ENCODE results near the gene SLC18B1.

SLC18B1 gene

GRCh38 chr6:132812756-132813172 is 14.3 kb upstream of the SLC18B1 start:
- no peak for ATAC-seq (ENCODE audit: low read depth)
- no peak for TF ChIP-seq CTCF (IDR thresholded peaks at IDR 0.05; ENCODE audit: poor library complexity, severe bottlenecking)
- Histone ChIP-seq H3K9me3 (ENCODE audit: severe bottlenecking) (no peaks in the 10 kb centered on the region), H3K27ac (ENCODE audit: poor library complexity, severe bottlenecking) (peak overlapping the region; percentile 81), H3K4me3 (ENCODE audit: severe bottlenecking) (peak overlapping the region; percentile 74), H3K36me3 (ENCODE audit: low read depth) (peaks cover 33% of the 10 kb centered on the region), H3K27me3 (ENCODE audit: insufficient read depth, poor library complexity, severe bottlenecking) (no peaks in the 10 kb centered on the region), H3K4me1 (ENCODE audit: insufficient read depth, poor library complexity, severe bottlenecking) (no peaks in the 10 kb centered on the region)
- no peak for DNase-seq (ENCODE audit: low spot score)

GRCh38 chr6:132812255-132812732 is 13.9 kb upstream of the SLC18B1 start:
- ATAC-seq (ENCODE audit: low read depth) (no peak), DNase-seq (ENCODE audit: low spot score) (no peak)
- H3K27me3 ChIP-seq (ENCODE audit: insufficient read depth, poor library complexity, severe bottlenecking), result no peaks in the 10 kb centered on the region
- H3K36me3 ChIP-seq (ENCODE audit: low read depth), result peaks cover 28% of the 10 kb centered on the region
- peak overlapping the region; percentile 81 for H3K27ac ChIP-seq (ENCODE audit: poor library complexity, severe bottlenecking)
- TF ChIP-seq CTCF (IDR thresholded peaks at IDR 0.05; ENCODE audit: poor library complexity, severe bottlenecking), result no peak
- H3K9me3 ChIP-seq (ENCODE audit: severe bottlenecking), result no peaks in the 10 kb centered on the region
- peak overlapping the region; percentile 74 for H3K4me3 ChIP-seq (ENCODE audit: severe bottlenecking)
- no peaks in the 10 kb centered on the region for H3K4me1 ChIP-seq (ENCODE audit: insufficient read depth, poor library complexity, severe bottlenecking)

- DNase-seq (ENCODE audit: low spot score) (no peak), ATAC-seq (ENCODE audit: low read depth) (no peak)
- TF ChIP-seq CTCF (IDR thresholded peaks at IDR 0.05; ENCODE audit: poor library complexity, severe bottlenecking), result no peak
- Histone ChIP-seq H3K9me3 (ENCODE audit: severe bottlenecking) (no peaks in the 10 kb centered on the region), H3K4me1 (ENCODE audit: insufficient read depth, poor library complexity, severe bottlenecking) (no peaks in the 10 kb centered on the region), H3K27ac (ENCODE audit: poor library complexity, severe bottlenecking) (no peak overlapping the region), H3K4me3 (ENCODE audit: severe bottlenecking) (no peak overlapping the region), H3K27me3 (ENCODE audit: insufficient read depth, poor library complexity, severe bottlenecking) (no peaks in the 10 kb centered on the region), H3K36me3 (ENCODE audit: low read depth) (peaks cover 18% of the 10 kb centered on the region)
Measured at GRCh38 chr6:132811276-132811675, 12.8 kb upstream of the SLC18B1 start.

GRCh38 chr6:132805548-132805947 is 7.1 kb upstream of the SLC18B1 start:
- Histone ChIP-seq H3K9me3 (ENCODE audit: severe bottlenecking) (no peaks in the 10 kb centered on the region), H3K27ac (ENCODE audit: poor library complexity, severe bottlenecking) (no peak overlapping the region), H3K27me3 (ENCODE audit: insufficient read depth, poor library complexity, severe bottlenecking) (no peaks in the 10 kb centered on the region), H3K4me1 (ENCODE audit: insufficient read depth, poor library complexity, severe bottlenecking) (no peaks in the 10 kb centered on the region), H3K36me3 (ENCODE audit: low read depth) (no peaks in the 10 kb centered on the region), H3K4me3 (ENCODE audit: severe bottlenecking) (no peak overlapping the region)
- DNase-seq (ENCODE audit: low spot score) (no peak), ATAC-seq (ENCODE audit: low read depth) (no peak)
- TF ChIP-seq CTCF (IDR thresholded peaks at IDR 0.05; ENCODE audit: poor library complexity, severe bottlenecking), result no peak

GRCh38 chr6:132804251-132804650 is 5.8 kb upstream of the SLC18B1 start:
- no peaks in the 10 kb centered on the region for H3K36me3 ChIP-seq (ENCODE audit: low read depth)
- H3K27me3 ChIP-seq (ENCODE audit: insufficient read depth, poor library complexity, severe bottlenecking), result no peaks in the 10 kb centered on the region
- H3K27ac ChIP-seq (ENCODE audit: poor library complexity, severe bottlenecking), result no peak overlapping the region
- no peaks in the 10 kb centered on the region for H3K9me3 ChIP-seq (ENCODE audit: severe bottlenecking)
- no peak for TF ChIP-seq CTCF (IDR thresholded peaks at IDR 0.05; ENCODE audit: poor library complexity, severe bottlenecking)
- no peak overlapping the region for H3K4me3 ChIP-seq (ENCODE audit: severe bottlenecking)
- no peak for DNase-seq (ENCODE audit: low spot score)
- ATAC-seq (ENCODE audit: low read depth), result no peak
- no peaks in the 10 kb centered on the region for H3K4me1 ChIP-seq (ENCODE audit: insufficient read depth, poor library complexity, severe bottlenecking)

Measured in RWPE2 (cell line).